ENCODE results near the gene PPP1R27. TPM values are rescaled to one million over a fixed set of nuclear protein-coding genes. Genes with fewer than 3 reads are reported as not detected.

The PPP1R27 gene
- polyA plus RNA-seq, 3 donors: 0.22 to 1.5 (median 0.33) TPM

DNA sequence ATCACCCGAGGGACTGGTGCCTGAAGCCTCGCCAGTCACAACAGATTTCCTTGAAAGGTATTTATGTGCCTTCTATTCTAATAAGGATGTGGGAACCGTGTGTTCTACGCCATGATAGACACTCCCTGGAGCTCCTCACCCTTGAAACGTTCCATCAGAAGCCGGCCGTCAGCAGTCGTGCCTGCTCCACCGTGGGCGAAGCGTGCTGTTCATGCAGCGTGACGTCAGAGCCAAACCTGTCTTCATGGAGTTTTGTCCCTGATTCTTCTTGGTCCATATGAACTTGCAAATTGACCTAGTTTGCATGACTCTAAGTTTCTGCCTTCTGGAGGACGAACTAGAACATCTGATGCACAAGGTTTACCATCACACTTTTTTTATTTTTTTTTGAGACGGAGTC is 4.5 kb upstream of the PPP1R27 start:
- WGBS (ENCODE audit: insufficient coverage): 85% methylated on average over 11 of the region's 15 CpGs
- Histone ChIP-seq H4K20me1 (ENCODE audit: insufficient read depth, low read length) (peaks cover 11% of the 10 kb centered on the region), H3K9me3 (replicated peaks in 1 of 2; ENCODE audit: control insufficient read depth in 1 of 2, insufficient read depth in 1 of 2, low read length in 2 of 2) (no peaks in the 10 kb centered on the region), H2AFZ (ENCODE audit: insufficient read depth, low read depth, low read length, poor library complexity, severe bottlenecking) (no peak overlapping the region), H3K4me2 (replicated peaks; ENCODE audit: extremely low read depth, low read length, poor library complexity, severe bottlenecking) (no peak overlapping the region), H3K27ac (ENCODE audit: low read depth in 1 of 2, low read length in 2 of 2) (peak overlapping the region in 1 of 2 donors; percentile 58), H3K79me2 (ENCODE audit: insufficient read depth, low read length) (peaks cover 24% of the 10 kb centered on the region), H3K4me3 (replicated peaks in 1 of 3; ENCODE audit: low read depth in 2 of 3, low read length in 3 of 3) (no peak overlapping the region), H3K36me3 (replicated peaks in 1 of 2; ENCODE audit: control insufficient read depth in 1 of 2, insufficient read depth in 2 of 2, low read length in 2 of 2) (peaks cover 18 to 20% of the 10 kb centered on the region in 2 donors), H3K9ac (ENCODE audit: insufficient read depth, low read length, poor library complexity, severe bottlenecking) (no peak overlapping the region), H3K4me1 (ENCODE audit: control insufficient read depth in 1 of 2, insufficient read depth in 2 of 2, low read length in 2 of 2) (peaks cover 49 to 58% of the 10 kb centered on the region in 2 donors), H3K27me3 (ENCODE audit: control insufficient read depth in 2 of 2, insufficient read depth in 2 of 2, low read length in 2 of 2) (no peaks in the 10 kb centered on the region)
- Mint-ChIP-seq H3K4me3 (no peak overlapping the region), H3K36me3 (peaks cover 18 to 25% of the 10 kb centered on the region in 2 donors), H3K27me3 (ENCODE audit: low read depth in 3 of 3) (peaks cover 0 to 3% (median 0%) of the 10 kb centered on the region in 3 donors), H3K9me3 (no peaks in the 10 kb centered on the region), H3K27ac (peak overlapping the region in 4 of 7 donors; percentile 46 to 81 (median 66)), H3K4me1 (peaks cover 54% of the 10 kb centered on the region)
- TF ChIP-seq CTCF (IDR thresholded peaks at IDR 0.05): no peak
- no peak for DNase-seq
- intact Hi-C loops (cut with micrococcal nuclease): loop anchor here in 1 of 2 donors (2.0 kb wide), 1 partner anchor 20 kb away; no protein-coding TSS in a partner anchor

DNA sequence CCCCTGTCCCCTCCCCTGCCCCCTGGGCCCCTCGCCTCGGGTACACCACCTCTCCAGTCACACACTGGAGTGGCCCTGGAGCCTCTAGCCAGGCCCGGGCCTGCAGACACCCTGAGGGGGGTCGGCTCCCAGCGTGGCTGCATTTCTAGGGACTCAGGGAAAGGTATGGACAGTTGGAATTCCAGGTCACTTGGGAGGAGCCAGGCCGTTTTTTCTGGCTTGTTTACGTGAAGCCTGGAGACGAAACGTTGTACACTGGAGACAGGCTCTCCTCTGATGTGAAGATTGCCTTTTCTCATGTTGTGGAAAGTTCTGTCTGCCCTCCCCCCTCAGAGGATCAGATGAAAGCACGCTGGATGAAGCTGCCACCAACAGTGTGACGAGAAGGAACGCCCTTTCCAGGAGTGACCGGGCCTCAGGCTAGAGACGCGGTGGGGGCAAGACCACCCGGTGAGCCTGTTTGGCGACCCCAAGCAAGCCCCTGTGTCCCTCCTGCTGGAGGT is 4.0 kb upstream of the PPP1R27 start:
- peaks cover 0 to under 1% (median 0%) of the 10 kb centered on the region in 7 donors for H3K9me3 Mint-ChIP-seq
- H3K4me1 ChIP-seq (ENCODE audit: control insufficient read depth in 1 of 2, insufficient read depth in 2 of 2, low read length in 2 of 2): peaks cover 54 to 63% of the 10 kb centered on the region in 2 donors
- peaks cover 29% of the 10 kb centered on the region for H3K79me2 ChIP-seq (ENCODE audit: insufficient read depth, low read length)
- peaks cover 13 to 20% of the 10 kb centered on the region in 2 donors for H3K36me3 Mint-ChIP-seq
- no peak overlapping the region for H3K4me2 ChIP-seq (replicated peaks; ENCODE audit: extremely low read depth, low read length, poor library complexity, severe bottlenecking)
- no peak overlapping the region for H3K4me3 ChIP-seq (replicated peaks in 1 of 3; ENCODE audit: low read depth in 2 of 3, low read length in 3 of 3)
- H3K4me1 Mint-ChIP-seq: peaks cover 56% of the 10 kb centered on the region
- H3K27me3 ChIP-seq (ENCODE audit: control insufficient read depth in 2 of 2, insufficient read depth in 2 of 2, low read length in 2 of 2): no peaks in the 10 kb centered on the region
- peak overlapping the region in 5 of 7 donors; percentile 48 to 81 (median 69) for H3K27ac Mint-ChIP-seq
- TF ChIP-seq CTCF (IDR thresholded peaks at IDR 0.05): no peak
- no peak overlapping the region for H3K4me3 Mint-ChIP-seq
- H2AFZ ChIP-seq (ENCODE audit: insufficient read depth, low read depth, low read length, poor library complexity, severe bottlenecking): no peak overlapping the region
- H3K9ac ChIP-seq (ENCODE audit: insufficient read depth, low read length, poor library complexity, severe bottlenecking): no peak overlapping the region
- H3K27ac ChIP-seq (ENCODE audit: low read depth in 1 of 2, low read length in 2 of 2): peak overlapping the region; percentile 12 to 58
- peaks cover 6% of the 10 kb centered on the region for H4K20me1 ChIP-seq (ENCODE audit: insufficient read depth, low read length)
- peaks cover 13 to 15% of the 10 kb centered on the region in 2 donors for H3K36me3 ChIP-seq (replicated peaks in 1 of 2; ENCODE audit: control insufficient read depth in 1 of 2, insufficient read depth in 2 of 2, low read length in 2 of 2)
- H3K9me3 ChIP-seq (replicated peaks in 1 of 2; ENCODE audit: control insufficient read depth in 1 of 2, insufficient read depth in 1 of 2, low read length in 2 of 2): no peaks in the 10 kb centered on the region
- peaks cover 0 to 3% (median 0%) of the 10 kb centered on the region in 3 donors for H3K27me3 Mint-ChIP-seq (ENCODE audit: low read depth in 3 of 3)
- intact Hi-C loops (cut with micrococcal nuclease): loop anchor here in 1 of 2 donors (2.0 kb wide), 1 partner anchor 20 kb away; no protein-coding TSS in a partner anchor
- 72% methylated on average over 13 of the region's 17 CpGs for WGBS (ENCODE audit: insufficient coverage)
- no peak for DNase-seq
